Neural cell (in vitro differentiated cells): ENCODE measurements around the gene DCC. TPM values are rescaled to one million over a fixed set of nuclear protein-coding genes. Genes with fewer than 3 reads are reported as not detected.

Source experiments
- H2AFZ ChIP-seq: fragments of 200-600, 300-800 bp; sonication (generic), shearing (Covaris generic); 2 replicates; pipeline ENCODE4 v1.6.0; 2014; ENCODE audit warnings: low read depth, mild to moderate bottlenecking, antibody characterized with exemption, low read length, moderate library complexity
- H3F3A ChIP-seq: fragments of 200-600 bp; shearing (Covaris generic); 2 replicates; pipeline ENCODE4 v1.6.1; 2016; ENCODE audit warnings: mild to moderate bottlenecking, moderate library complexity, mixed read lengths, antibody characterized with exemption, low read length; ENCODE audit not compliant: insufficient read depth, poor library complexity, severe bottlenecking
- H3K27ac ChIP-seq: fragments of 200-600, 300-800 bp; sonication (generic), shearing (Covaris generic); 2 replicates; pipeline ENCODE4 v1.5.1; 2014; ENCODE audit warnings: mild to moderate bottlenecking, low read length, moderate library complexity
- H3K27me3 ChIP-seq: fragments of 300-800, 200-600 bp; sonication (generic), shearing (Covaris generic); 2 replicates; pipeline ENCODE4 v1.6.0; 2014; ENCODE audit warnings: mild to moderate bottlenecking, low read depth, low read length, moderate library complexity; ENCODE audit not compliant: insufficient read depth
- H3K36me3 ChIP-seq: fragments of 300-800, 200-600 bp; sonication (generic), shearing (Covaris generic); 2 replicates; pipeline ENCODE4 v1.5.1; 2014; ENCODE audit warnings: mild to moderate bottlenecking, antibody characterized with exemption, low read length, moderate library complexity; ENCODE audit not compliant: insufficient read depth
- H3K4me2 ChIP-seq: fragments of 300-800, 200-600 bp; sonication (generic), shearing (Covaris generic); 2 replicates; pipeline ENCODE4 v1.6.0; 2014; ENCODE audit warnings: mild to moderate bottlenecking, low read length
- H3K4me3 ChIP-seq: fragments of 300-800, 200-600 bp; sonication (generic), shearing (Covaris generic); 2 replicates; pipeline ENCODE4 v1.5.1; 2014; ENCODE audit warnings: mild to moderate bottlenecking, low read length, moderate library complexity
- H3K79me2 ChIP-seq: fragments of 200-600 bp; shearing (Covaris generic); replicated peaks from 2 replicates; pipeline ENCODE4 v1.6.0; 2014; ENCODE audit warnings: mild to moderate bottlenecking, low read length, moderate library complexity; ENCODE audit not compliant: insufficient read depth
- H3K9ac ChIP-seq: fragments of 300-800, 200-600 bp; sonication (generic), shearing (Covaris generic); 2 replicates; pipeline ENCODE4 v1.6.1; 2016; ENCODE audit warnings: mild to moderate bottlenecking, low read length, mixed read lengths
- H3K9me2 ChIP-seq: fragments of 200-600 bp; shearing (Covaris generic); 2 replicates; pipeline ENCODE4 v1.6.1; 2016; ENCODE audit warnings: mild to moderate bottlenecking, low read length, mixed read lengths; ENCODE audit not compliant: insufficient read depth
- H3K9me3 ChIP-seq: fragments of 200-600, 300-800 bp; sonication (generic), shearing (Covaris generic); 2 replicates; pipeline ENCODE4 v1.6.1; 2016; ENCODE audit warnings: mild to moderate bottlenecking, mixed run types, low read length, moderate library complexity, mixed read lengths
- H4K20me1 ChIP-seq: fragments of 200-600 bp; shearing (Covaris generic); 2 replicates; pipeline ENCODE4 v1.6.1; 2016; ENCODE audit warnings: mild to moderate bottlenecking, mixed run types; ENCODE audit not compliant: insufficient read depth
- CTCF ChIP-seq: fragments of 450-650 bp; IDR thresholded peaks from 2 replicates; pipeline ENCODE4 v1.5.1; 2014; ENCODE audit warnings: antibody characterized with exemption, mild to moderate bottlenecking, moderate library complexity; ENCODE audit not compliant: poor library complexity, severe bottlenecking
- EP300 ChIP-seq: fragments of 450-650 bp; conservative IDR thresholded peaks from 2 replicates; pipeline ENCODE4 v1.6.1; 2014; ENCODE audit warnings: antibody characterized with exemption, mild to moderate bottlenecking, moderate library complexity; ENCODE audit not compliant: poor library complexity, severe bottlenecking
- EZH2 ChIP-seq: fragments of 200-600, 300-800 bp; shearing (Covaris generic), sonication (generic); IDR thresholded peaks from 2 replicates; pipeline ENCODE4 v1.6.1; 2014; ENCODE audit warnings: antibody characterized with exemption, low read length, borderline replicate concordance, mild to moderate bottlenecking; ENCODE audit not compliant: insufficient read depth, poor library complexity, severe bottlenecking
- MXI1 ChIP-seq: fragments of 450-650 bp; conservative IDR thresholded peaks from 2 replicates; pipeline ENCODE4 v1.6.1; 2014; ENCODE audit warnings: antibody characterized with exemption, mild to moderate bottlenecking; ENCODE audit not compliant: poor library complexity, severe bottlenecking
- POLR2AphosphoS5 ChIP-seq: IDR thresholded peaks from 2 replicates; pipeline ENCODE4 v1.6.1; 2012
- RAD21 ChIP-seq: fragments of 450-650 bp; conservative IDR thresholded peaks from 2 replicates; pipeline ENCODE4 v1.6.1; 2014; ENCODE audit warnings: antibody characterized with exemption, mild to moderate bottlenecking, moderate library complexity
- REST ChIP-seq: IDR thresholded peaks from 2 replicates; pipeline ENCODE4 v1.6.1; 2012; ENCODE audit warnings: borderline replicate concordance
- SMC3 ChIP-seq: fragments of 450-650 bp; conservative IDR thresholded peaks from 2 replicates; pipeline ENCODE4 v1.6.1; 2014; ENCODE audit warnings: antibody characterized with exemption, mild to moderate bottlenecking, moderate library complexity; ENCODE audit not compliant: poor library complexity
- TAF1 ChIP-seq: IDR thresholded peaks from 2 replicates; pipeline ENCODE4 v1.6.1; 2012; ENCODE audit warnings: low read depth
- polyA plus RNA-seq: library from polyadenylated mRNA; depleted of rRNA; stranded (reverse); fragments of >200 nt; gene quantifications from 2 replicates; pipeline ENCODE4 v1.2.3, GENCODE V29; 2014

Gene DCC
- polyA plus RNA-seq, 1 donor from 2014 or later: 40.7 TPM

DNA sequence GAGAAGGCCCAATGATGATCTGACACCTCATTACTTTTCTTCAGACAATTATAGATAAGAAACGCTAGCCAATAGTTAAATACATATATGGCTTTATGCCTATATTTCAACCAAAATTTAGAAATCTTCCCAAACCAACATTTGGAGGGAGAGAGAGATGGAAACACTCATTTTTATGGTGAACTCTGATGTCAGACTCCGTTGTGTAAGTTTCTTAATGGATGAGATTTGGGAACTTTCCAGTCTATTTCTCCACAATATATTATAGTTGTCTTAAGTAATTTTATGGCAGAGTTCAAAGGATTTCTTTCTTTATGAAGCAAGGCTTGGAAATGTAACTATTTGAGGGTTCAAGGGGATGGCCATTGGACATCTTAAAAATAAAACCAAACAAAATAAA, 407.0 kb downstream of the DCC start:
- Histone ChIP-seq H3K9me2 (no peaks in the 10 kb centered on the region), H2AFZ (no peak overlapping the region), H3F3A (no peaks in the 10 kb centered on the region), H3K79me2 (no peaks in the 10 kb centered on the region), H3K4me2 (no peak overlapping the region), H3K9ac (no peak overlapping the region), H3K27me3 (no peaks in the 10 kb centered on the region), H4K20me1 (no peaks in the 10 kb centered on the region), H3K36me3 (no peaks in the 10 kb centered on the region), H3K9me3 (no peaks in the 10 kb centered on the region), H3K4me3 (no peak overlapping the region), H3K27ac (no peak overlapping the region)
- TF ChIP-seq REST: no peak
- no peak for TF ChIP-seq SMC3
- no peak for TF ChIP-seq CTCF
- no peak for TF ChIP-seq EP300
- no peak for TF ChIP-seq TAF1
- no peak for TF ChIP-seq EZH2

- Histone ChIP-seq H3K9me2 (no peaks in the 10 kb centered on the region), H3K4me3 (no peak overlapping the region), H3K4me2 (no peak overlapping the region), H3K9me3 (no peaks in the 10 kb centered on the region), H4K20me1 (no peaks in the 10 kb centered on the region), H3K36me3 (no peaks in the 10 kb centered on the region), H3K27ac (no peak overlapping the region), H3K79me2 (no peaks in the 10 kb centered on the region), H3K9ac (no peak overlapping the region), H2AFZ (no peak overlapping the region), H3F3A (no peaks in the 10 kb centered on the region), H3K27me3 (no peaks in the 10 kb centered on the region)
- no peak for TF ChIP-seq RAD21
- no peak for TF ChIP-seq CTCF
- no peak for TF ChIP-seq EP300
- TF ChIP-seq EZH2: no peak
- no peak for TF ChIP-seq MXI1
- no peak for TF ChIP-seq REST
- TF ChIP-seq POLR2AphosphoS5: no peak
- no peak for TF ChIP-seq TAF1
Observed at GRCh38 chr18:52747869-52748268, 407.9 kb downstream of the DCC start.
